Activated CD4-positive, alpha-beta T cell treated with anti-CD3 and anti-CD28 coated beads, Interleukin-2, amount 10 ng/mL, durations not matched to agents 7 days and 5 days (primary cell): ENCODE results near the gene DOK1. TPM values are rescaled to one million over a fixed set of nuclear protein-coding genes. Genes with fewer than 3 reads are reported as not detected.

Experiments used
- CTCF ChIA-PET: fragments of 350-600 bp; sonication (Branson Sonifier 250); formaldehyde crosslinking; loops from one replicate; lab custom pipeline; 2021; ENCODE audit warnings: antibody characterized with exemption; lab: Charles Lee
- POLR2A ChIA-PET: fragments of 350-600 bp; sonication (Branson Sonifier 250); formaldehyde crosslinking; loops from one replicate; lab custom pipeline; 2021; ENCODE audit warnings: antibody characterized with exemption; lab: Charles Lee
- DNase-seq: peaks from one replicate; pipeline ENCODE4 v3.0.0-alpha.2; 2020
- H3K27ac Mint-ChIP-seq: one replicate; pipeline ENCODE4 v1.8.0; 2021; ENCODE audit warnings: mild to moderate bottlenecking, moderate library complexity, mixed read lengths
- H3K27me3 Mint-ChIP-seq: one replicate; pipeline ENCODE4 v1.8.0; 2021; ENCODE audit warnings: mixed read lengths
- H3K36me3 Mint-ChIP-seq: one replicate; pipeline ENCODE4 v1.8.0; 2021; ENCODE audit warnings: low read depth, mixed read lengths
- H3K4me1 Mint-ChIP-seq: one replicate; pipeline ENCODE4 v1.8.0; 2021; ENCODE audit warnings: mixed read lengths
- H3K4me3 Mint-ChIP-seq: one replicate; pipeline ENCODE4 v1.8.0; 2021; ENCODE audit warnings: mild to moderate bottlenecking, moderate library complexity, mixed read lengths
- H3K9me3 Mint-ChIP-seq: one replicate; pipeline ENCODE4 v1.8.0; 2021; ENCODE audit warnings: mixed read lengths
- total RNA-seq, 2 experiments: library from RNA; stranded (reverse); gene quantifications; one replicate each; pipeline ENCODE4 v1.2.3, GENCODE V29; 2021

DOK1 gene
- total RNA-seq, 2 experiments from 2014 or later = 28.0 to 34.4 TPM

- no peak within 1 kb of the TSS for H3K27ac Mint-ChIP-seq
Measured at GRCh38 chr2:74514368-74515270, 39.9 kb upstream of the DOK1 start, which contains the start of gene TLX2. Gene TLX2 (plus strand): TSS chr2:74514450. CDS start chr2:74514807, 357 bp downstream.

GRCh38 chr2:74515271-74515980 is 39.1 kb upstream of the DOK1 start:
- H3K4me1 Mint-ChIP-seq = peaks cover 36% of the 10 kb centered on the region
- no peak overlapping the region for H3K27ac Mint-ChIP-seq
- H3K4me3 Mint-ChIP-seq = peak overlapping the region; percentile 66
- H3K9me3 Mint-ChIP-seq = no peaks in the 10 kb centered on the region
- no peak for DNase-seq
- ChIA-PET POLR2A (no interaction called here), CTCF (interaction anchor here (1.0 to 2.7 kb wide), 7 partner anchors 8 to 72 kb away, joined by 3 to 9 read pairs (median 4); partner anchors contain the start of genes AUP1 and HTRA2)
- H3K36me3 Mint-ChIP-seq = peaks cover 10% of the 10 kb centered on the region
- peaks cover 81% of the 10 kb centered on the region for H3K27me3 Mint-ChIP-seq

More at GRCh38 chr2:74514368-74515270, 39.9 kb upstream of the DOK1 start, which contains the start of gene TLX2:
- H3K27me3 Mint-ChIP-seq = peaks cover 78% of the 10 kb centered on the region
- H3K4me3 Mint-ChIP-seq = peak within 1 kb of the TSS; percentile 66
- POLR2A ChIA-PET = no interaction called here
- peaks cover 36% of the 10 kb centered on the region for H3K4me1 Mint-ChIP-seq
- no peaks in the 10 kb centered on the region for H3K9me3 Mint-ChIP-seq
- CTCF ChIA-PET = interaction anchor here (1.0 to 2.7 kb wide), 6 partner anchors 8 to 73 kb away, joined by 3 to 9 read pairs (median 4); no protein-coding TSS in a partner anchor
- peaks cover 10% of the 10 kb centered on the region for H3K36me3 Mint-ChIP-seq
- no peak for DNase-seq

GRCh38 chr2:74515981-74516633 is 38.4 kb upstream of the DOK1 start:
- CTCF ChIA-PET = interaction anchor here (0.6 to 2.0 kb wide), 5 partner anchors 12 to 58 kb away, joined by 3 to 6 read pairs (median 4); partner anchors contain the start of genes AUP1 and HTRA2
- POLR2A ChIA-PET = no interaction called here
- H3K36me3 Mint-ChIP-seq = peaks cover 10% of the 10 kb centered on the region
- H3K27ac Mint-ChIP-seq = peak overlapping the region; percentile 56
- peaks cover 32% of the 10 kb centered on the region for H3K4me1 Mint-ChIP-seq
- H3K27me3 Mint-ChIP-seq = peaks cover 79% of the 10 kb centered on the region
- peak; percentile 73 for DNase-seq
- peak overlapping the region; percentile 55 for H3K4me3 Mint-ChIP-seq
- H3K9me3 Mint-ChIP-seq = no peaks in the 10 kb centered on the region

- POLR2A ChIA-PET = no interaction called here
- H3K4me1 Mint-ChIP-seq = peaks cover 30% of the 10 kb centered on the region
- DNase-seq = no peak
- CTCF ChIA-PET = interaction anchor here (1.2 to 2.0 kb wide), 5 partner anchors 10 to 22 kb away, joined by 3 to 6 read pairs (median 4); partner anchors contain the start of genes AUP1, DQX1 and HTRA2
- H3K36me3 Mint-ChIP-seq = peaks cover 10% of the 10 kb centered on the region
- H3K4me3 Mint-ChIP-seq = peak overlapping the region; percentile 55
- no peaks in the 10 kb centered on the region for H3K9me3 Mint-ChIP-seq
- no peak overlapping the region for H3K27ac Mint-ChIP-seq
- H3K27me3 Mint-ChIP-seq = peaks cover 74% of the 10 kb centered on the region
Measured at GRCh38 chr2:74516650-74517049, 37.9 kb upstream of the DOK1 start.

- peaks cover 5% of the 10 kb centered on the region for H3K9me3 Mint-ChIP-seq
- peaks cover 36% of the 10 kb centered on the region for H3K27me3 Mint-ChIP-seq
- H3K36me3 Mint-ChIP-seq = peaks cover 18% of the 10 kb centered on the region
- DNase-seq = no peak
- peaks cover 21% of the 10 kb centered on the region for H3K4me1 Mint-ChIP-seq
- ChIA-PET POLR2A (no interaction called here), CTCF (interaction anchor here (0.6 to 1.7 kb wide), 8 partner anchors 9 to 39 kb away, joined by 3 to 7 read pairs (median 3); partner anchors contain the start of gene TLX2)
- no peak overlapping the region for H3K27ac Mint-ChIP-seq
- no peak overlapping the region for H3K4me3 Mint-ChIP-seq
Measured at GRCh38 chr2:74522516-74522915, 32.0 kb upstream of the DOK1 start.

GRCh38 chr2:74524005-74524404 is 30.5 kb upstream of the DOK1 start:
- ChIA-PET POLR2A (no interaction called here), CTCF (interaction anchor here (1.0 to 1.4 kb wide), 3 partner anchors 9 to 13 kb away, joined by 3 read pairs; partner anchors contain the start of gene TLX2)
- no peak overlapping the region for H3K4me3 Mint-ChIP-seq
- DNase-seq = no peak
- peaks cover 23% of the 10 kb centered on the region for H3K27me3 Mint-ChIP-seq
- H3K4me1 Mint-ChIP-seq = peaks cover 34% of the 10 kb centered on the region
- peaks cover 32% of the 10 kb centered on the region for H3K36me3 Mint-ChIP-seq
- H3K9me3 Mint-ChIP-seq = peaks cover 5% of the 10 kb centered on the region
- no peak overlapping the region for H3K27ac Mint-ChIP-seq

- CTCF ChIA-PET = interaction anchor here (1.1 to 2.2 kb wide), 3 partner anchors 8 to 42 kb away, joined by 3 to 6 read pairs (median 3); partner anchors contain the start of genes CCDC142 and TTC31
- Mint-ChIP-seq H3K4me3 (no peak overlapping the region), H3K27ac (no peak overlapping the region), H3K4me1 (peaks cover 35% of the 10 kb centered on the region), H3K27me3 (peaks cover 11% of the 10 kb centered on the region), H3K9me3 (peaks cover 5% of the 10 kb centered on the region), H3K36me3 (peaks cover 35% of the 10 kb centered on the region)
- POLR2A ChIA-PET = no interaction called here
- no peak for DNase-seq
Measured at GRCh38 chr2:74524955-74525716, 29.4 kb upstream of the DOK1 start.

GRCh38 chr2:74525717-74526648 is 28.5 kb upstream of the DOK1 start, which contains the start of gene DQX1:
Gene DQX1 (minus strand): TSS chr2:74526231. CDS start chr2:74525729, 502 bp downstream.
- Mint-ChIP-seq H3K36me3 (peaks cover 38% of the 10 kb centered on the region), H3K27ac (no peak within 1 kb of the TSS), H3K9me3 (peaks cover 5% of the 10 kb centered on the region), H3K27me3 (peaks cover 7% of the 10 kb centered on the region), H3K4me3 (no peak within 1 kb of the TSS), H3K4me1 (peaks cover 40% of the 10 kb centered on the region)
- CTCF ChIA-PET = interaction anchor here (0.6 to 2.2 kb wide), 6 partner anchors 8 to 230 kb away, joined by 3 to 6 read pairs (median 4); partner anchors contain the start of genes CCDC142 and TTC31
- POLR2A ChIA-PET = no interaction called here
- DNase-seq = peak; percentile 40

GRCh38 chr2:74526649-74527230 is 27.8 kb upstream of the DOK1 start:
- Mint-ChIP-seq H3K27me3 (peaks cover 5% of the 10 kb centered on the region), H3K4me3 (no peak overlapping the region), H3K4me1 (peaks cover 47% of the 10 kb centered on the region), H3K27ac (no peak overlapping the region), H3K36me3 (peaks cover 39% of the 10 kb centered on the region), H3K9me3 (peaks cover 5% of the 10 kb centered on the region)
- ChIA-PET CTCF (interaction anchor here (0.6 to 2.2 kb wide), 7 partner anchors 9 to 230 kb away, joined by 3 to 6 read pairs (median 4); partner anchors contain the start of genes CCDC142 and TTC31), POLR2A (no interaction called here)
- DNase-seq = no peak

- ChIA-PET CTCF (interaction anchor here (1.0 to 2.2 kb wide), 3 partner anchors 10 to 57 kb away, joined by 3 to 6 read pairs (median 5); no protein-coding TSS in a partner anchor), POLR2A (no interaction called here)
- H3K27ac Mint-ChIP-seq = peak overlapping the region; percentile 97
- peak overlapping the region; percentile 98 for H3K4me3 Mint-ChIP-seq
- H3K27me3 Mint-ChIP-seq = no peaks in the 10 kb centered on the region
- H3K4me1 Mint-ChIP-seq = peaks cover 56% of the 10 kb centered on the region
- DNase-seq = no peak
- H3K36me3 Mint-ChIP-seq = peaks cover 47% of the 10 kb centered on the region
- peaks cover 5% of the 10 kb centered on the region for H3K9me3 Mint-ChIP-seq
Measured at GRCh38 chr2:74527741-74528140, 26.8 kb upstream of the DOK1 start.
